Mucosa of descending colon (tissue), 3 donors: Measurements from ENCODE around the gene IL22RA2. TPM values are rescaled to one million over a fixed set of nuclear protein-coding genes. Genes with fewer than 3 reads are reported as not detected.

Experiments used
- ATAC-seq: fragments of 200-7000 bp; cut with Tn5 transposase; one replicate; pipeline ENCODE4 v1.9.1; 2020; ENCODE audit warnings: mild to moderate bottlenecking, moderate library complexity
- DNase-seq, 3 donors: peaks; one replicate each; pipeline ENCODE4 v3.0.0-alpha.2; 2020
- H3K36me3 ChIP-seq: fragments of 200-600 bp; one replicate; pipeline ENCODE4 v1.8.0; 2021; ENCODE audit warnings: low read depth, mild to moderate bottlenecking
- H3K4me1 ChIP-seq: fragments of 200-600 bp; one replicate; pipeline ENCODE4 v1.8.0; 2021; ENCODE audit warnings: low read depth, mild to moderate bottlenecking
- H3K4me3 ChIP-seq: fragments of 200-600 bp; one replicate; pipeline ENCODE4 v1.8.0; 2021; ENCODE audit warnings: mild to moderate bottlenecking
- H3K9me3 ChIP-seq: fragments of 200-600 bp; one replicate; pipeline ENCODE4 v1.8.0; 2021; ENCODE audit warnings: mild to moderate bottlenecking
- intact Hi-C, 2 donors: fragments of 100-400 bp; cut with DNase I in 1 of 2; cut with micrococcal nuclease in 1 of 2; formaldehyde crosslinking; loops; one replicate each; pipeline versions ENCODE4 v1.11.0 to v1.11.1; 2022; cut with DNase I, micrococcal nuclease
- total RNA-seq, 3 donors: library from RNA; stranded (reverse); fragmentation: NEBNext Ultra II Directional in 2 of 3; extraction: Animal tissue kit (Norgen Biotek cat#: 25700) in 2 of 3; gene quantifications; one replicate each; pipeline versions ENCODE4 v1.2.1 to v1.2.4, GENCODE V29; 2021 to 2023
- TF ChIP-seq, protein P1 (sequence below): fragments of 200-600 bp; IDR thresholded peaks from one replicate; pipeline ENCODE4 v1.8.0; 2022; ENCODE audit warnings: antibody characterized with exemption, mild to moderate bottlenecking
- donor health status: DM: no; HTN: no; CAD: no; lungs with moderate emphysema.
- donor health status: DM: no; HTN: no; CAD: no.
- donor health status: DM: no; HTN: yes; CAD: no.

IL22RA2 gene
- total RNA-seq, 3 donors from 2014 or later, result not detected

DNA sequence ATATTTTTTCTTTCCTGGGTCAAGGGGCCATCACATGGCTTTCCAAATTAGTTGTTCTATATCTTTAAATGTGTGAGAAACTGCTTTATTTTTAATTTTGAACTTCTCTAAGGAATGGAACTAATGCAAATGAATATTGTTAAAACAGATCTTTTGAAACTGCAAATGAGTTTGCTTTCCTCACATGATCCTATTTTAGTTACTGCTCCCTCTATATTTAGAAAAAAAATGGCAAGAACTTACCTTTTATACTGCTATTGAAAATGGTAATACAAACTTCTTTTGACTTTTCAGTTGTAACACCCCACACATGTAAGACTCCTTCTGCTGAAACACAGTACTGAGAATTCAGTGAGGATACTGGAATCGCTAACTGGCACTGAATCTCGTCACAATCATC is 29.8 kb upstream of the IL22RA2 start:
- ATAC-seq (no peak), DNase-seq (no peak)
- Histone ChIP-seq H3K36me3 (no peaks in the 10 kb centered on the region), H3K9me3 (no peaks in the 10 kb centered on the region), H3K4me3 (no peak overlapping the region), H3K4me1 (no peaks in the 10 kb centered on the region)
- intact Hi-C loops, result no loop called here
- TF ChIP-seq, protein P1, sequence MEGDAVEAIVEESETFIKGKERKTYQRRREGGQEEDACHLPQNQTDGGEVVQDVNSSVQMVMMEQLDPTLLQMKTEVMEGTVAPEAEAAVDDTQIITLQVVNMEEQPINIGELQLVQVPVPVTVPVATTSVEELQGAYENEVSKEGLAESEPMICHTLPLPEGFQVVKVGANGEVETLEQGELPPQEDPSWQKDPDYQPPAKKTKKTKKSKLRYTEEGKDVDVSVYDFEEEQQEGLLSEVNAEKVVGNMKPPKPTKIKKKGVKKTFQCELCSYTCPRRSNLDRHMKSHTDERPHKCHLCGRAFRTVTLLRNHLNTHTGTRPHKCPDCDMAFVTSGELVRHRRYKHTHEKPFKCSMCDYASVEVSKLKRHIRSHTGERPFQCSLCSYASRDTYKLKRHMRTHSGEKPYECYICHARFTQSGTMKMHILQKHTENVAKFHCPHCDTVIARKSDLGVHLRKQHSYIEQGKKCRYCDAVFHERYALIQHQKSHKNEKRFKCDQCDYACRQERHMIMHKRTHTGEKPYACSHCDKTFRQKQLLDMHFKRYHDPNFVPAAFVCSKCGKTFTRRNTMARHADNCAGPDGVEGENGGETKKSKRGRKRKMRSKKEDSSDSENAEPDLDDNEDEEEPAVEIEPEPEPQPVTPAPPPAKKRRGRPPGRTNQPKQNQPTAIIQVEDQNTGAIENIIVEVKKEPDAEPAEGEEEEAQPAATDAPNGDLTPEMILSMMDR, result no peak

DNA sequence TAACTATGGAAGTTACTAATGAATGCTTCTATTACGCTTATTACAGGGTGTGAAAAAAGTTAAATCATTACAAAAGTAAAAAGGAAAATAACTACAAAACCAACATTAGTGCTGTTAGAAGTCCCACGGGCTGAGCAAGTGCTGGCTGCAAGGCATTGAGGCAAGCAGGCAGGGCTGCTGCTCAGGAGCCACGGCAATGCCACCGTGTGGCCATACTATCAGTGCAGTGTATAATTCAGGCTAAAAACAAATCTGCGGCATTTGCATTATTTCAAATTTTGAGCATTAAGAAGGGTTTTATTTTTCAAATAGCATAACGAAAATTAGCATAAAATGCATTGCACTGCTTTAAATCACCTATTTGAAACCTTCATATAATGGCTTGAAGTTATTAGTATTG is 28.6 kb upstream of the IL22RA2 start:
- Histone ChIP-seq H3K4me3 (no peak overlapping the region), H3K36me3 (no peaks in the 10 kb centered on the region), H3K4me1 (no peaks in the 10 kb centered on the region), H3K9me3 (no peaks in the 10 kb centered on the region)
- TF ChIP-seq, protein P1, result no peak
- no peak for DNase-seq
- intact Hi-C loops, result no loop called here
- no peak for ATAC-seq

DNA sequence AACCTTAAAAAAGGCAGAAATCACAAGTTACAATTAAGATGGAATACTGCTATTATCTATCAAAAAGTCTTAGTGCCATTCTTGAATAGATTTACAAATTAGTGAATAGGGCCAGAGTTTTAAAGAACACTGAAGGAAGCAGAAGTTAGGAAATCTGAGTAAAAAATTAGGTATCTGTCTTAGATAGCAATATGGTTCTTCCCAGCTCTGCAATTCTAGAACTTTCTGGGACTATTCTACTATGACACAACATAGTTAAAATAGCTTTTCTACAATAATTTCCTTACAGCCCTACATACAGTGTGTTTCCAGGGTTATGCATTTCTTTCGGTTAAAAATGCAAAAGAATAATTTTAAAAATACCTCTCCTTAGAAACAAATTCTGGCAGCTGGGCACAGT is 27.6 kb upstream of the IL22RA2 start:
- Histone ChIP-seq H3K4me3 (no peak overlapping the region), H3K4me1 (no peaks in the 10 kb centered on the region), H3K9me3 (no peaks in the 10 kb centered on the region), H3K36me3 (no peaks in the 10 kb centered on the region)
- ATAC-seq, result no peak
- no peak for DNase-seq
- TF ChIP-seq, protein P1, result no peak
- intact Hi-C loops, result no loop called here

DNA sequence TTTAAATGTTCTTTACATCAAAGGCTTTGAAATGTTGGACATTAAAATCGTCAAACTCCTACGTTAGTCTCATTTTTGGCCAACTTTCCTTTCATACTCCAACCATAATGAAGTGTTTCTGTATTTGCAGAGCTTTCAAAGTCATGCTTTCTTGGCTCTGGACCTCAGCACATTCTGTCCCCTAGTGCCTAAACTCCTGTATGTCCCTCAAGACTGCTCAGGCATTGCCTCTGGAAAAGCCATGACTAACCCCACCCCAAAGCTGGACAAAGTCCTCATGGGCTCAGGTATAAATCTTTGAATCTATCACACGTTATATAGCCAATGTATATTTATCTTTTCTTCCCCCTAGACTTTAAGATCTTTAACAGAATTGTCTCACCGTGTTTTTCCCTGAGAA is 26.8 kb upstream of the IL22RA2 start:
- H3K4me3 ChIP-seq, result no peak overlapping the region
- ATAC-seq, result peak; percentile 50
- no peaks in the 10 kb centered on the region for H3K4me1 ChIP-seq
- TF ChIP-seq, protein P1, result no peak
- no peak for DNase-seq
- H3K9me3 ChIP-seq, result no peaks in the 10 kb centered on the region
- intact Hi-C loops, result no loop called here
- H3K36me3 ChIP-seq, result no peaks in the 10 kb centered on the region

DNA sequence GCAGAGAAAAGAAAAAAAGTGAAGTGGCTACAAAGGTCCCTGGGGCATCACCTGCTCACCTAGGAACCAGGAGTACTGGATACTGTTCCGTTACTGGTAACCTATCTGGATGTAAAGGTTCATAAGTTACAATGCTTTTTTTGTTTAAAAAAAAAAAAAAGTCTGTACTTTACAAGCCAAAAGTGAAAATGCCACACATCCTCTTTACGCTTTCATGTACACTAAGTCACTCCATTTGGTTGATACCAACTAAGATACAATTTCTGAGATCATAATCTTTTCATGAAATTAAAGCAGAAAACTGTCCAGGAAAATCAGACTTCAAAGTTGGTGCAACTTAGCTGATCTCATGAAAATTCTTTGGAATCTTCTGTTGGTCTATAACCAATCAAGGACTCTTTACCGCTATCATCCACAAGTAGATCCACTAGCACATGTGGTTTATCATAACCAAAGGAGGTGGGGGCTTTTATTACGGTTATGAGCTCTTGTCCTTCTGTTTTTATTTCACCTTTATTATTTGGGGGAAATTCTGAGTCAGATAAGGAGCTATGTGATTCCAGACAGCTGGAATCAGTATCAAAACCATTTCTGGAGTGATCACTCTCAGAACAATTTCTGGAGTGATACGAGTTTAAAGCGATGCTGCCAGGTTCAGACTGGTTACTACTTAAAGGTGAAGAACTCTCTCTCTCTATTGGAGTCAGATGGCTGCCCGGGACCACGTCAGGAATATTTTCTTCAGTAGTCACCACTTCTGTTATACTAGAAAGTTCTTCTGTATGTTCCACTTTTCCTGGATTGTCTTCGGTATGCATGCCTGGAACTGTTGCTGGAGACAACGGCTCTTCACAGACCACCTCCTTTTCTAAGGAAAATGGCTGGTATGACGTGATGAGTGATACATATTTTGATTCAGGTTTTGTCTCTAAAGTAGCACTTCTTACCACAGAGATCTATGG is 24.5 kb upstream of the IL22RA2 start:
- Histone ChIP-seq H3K9me3 (no peaks in the 10 kb centered on the region), H3K4me3 (no peak overlapping the region), H3K36me3 (no peaks in the 10 kb centered on the region), H3K4me1 (no peaks in the 10 kb centered on the region)
- ATAC-seq (no peak), DNase-seq (no peak)
- intact Hi-C loops, result no loop called here
- TF ChIP-seq, protein P1, result no peak
